Activated naive CD8-positive, alpha-beta T cell treated with anti-CD3 and anti-CD28 coated beads, Interleukin-2, amount 50 U/mL, for 24 hours (primary cell): ENCODE measurements around the gene ZFP36L1.
A peak's percentile ranks its signal among the peaks of the same experiment; 100 is the strongest.

ENCODE experiments used
- ATAC-seq: fragments of 150-1000 bp; cut with Tn5 transposase; one replicate; pipeline ENCODE4 v1.10.0; 2021
- DNase-seq: peaks from one replicate; pipeline ENCODE4 v3.0.0; 2021
- H3K27ac Mint-ChIP-seq: one replicate; pipeline ENCODE4 v1.8.0; 2021; ENCODE audit warnings: mild to moderate bottlenecking, mixed read lengths
- H3K27me3 Mint-ChIP-seq: one replicate; pipeline ENCODE4 v1.8.0; 2021; ENCODE audit warnings: mixed read lengths
- H3K36me3 Mint-ChIP-seq: one replicate; pipeline ENCODE4 v1.8.0; 2021; ENCODE audit warnings: low read depth, mixed read lengths
- H3K4me1 Mint-ChIP-seq: one replicate; pipeline ENCODE4 v1.8.0; 2021; ENCODE audit warnings: mixed read lengths
- H3K4me3 Mint-ChIP-seq: one replicate; pipeline ENCODE4 v1.8.0; 2021; ENCODE audit warnings: mild to moderate bottlenecking, moderate library complexity, mixed read lengths
- H3K9me3 Mint-ChIP-seq: one replicate; pipeline ENCODE4 v1.8.0; 2021; ENCODE audit warnings: mixed read lengths

Gene ZFP36L1

DNA sequence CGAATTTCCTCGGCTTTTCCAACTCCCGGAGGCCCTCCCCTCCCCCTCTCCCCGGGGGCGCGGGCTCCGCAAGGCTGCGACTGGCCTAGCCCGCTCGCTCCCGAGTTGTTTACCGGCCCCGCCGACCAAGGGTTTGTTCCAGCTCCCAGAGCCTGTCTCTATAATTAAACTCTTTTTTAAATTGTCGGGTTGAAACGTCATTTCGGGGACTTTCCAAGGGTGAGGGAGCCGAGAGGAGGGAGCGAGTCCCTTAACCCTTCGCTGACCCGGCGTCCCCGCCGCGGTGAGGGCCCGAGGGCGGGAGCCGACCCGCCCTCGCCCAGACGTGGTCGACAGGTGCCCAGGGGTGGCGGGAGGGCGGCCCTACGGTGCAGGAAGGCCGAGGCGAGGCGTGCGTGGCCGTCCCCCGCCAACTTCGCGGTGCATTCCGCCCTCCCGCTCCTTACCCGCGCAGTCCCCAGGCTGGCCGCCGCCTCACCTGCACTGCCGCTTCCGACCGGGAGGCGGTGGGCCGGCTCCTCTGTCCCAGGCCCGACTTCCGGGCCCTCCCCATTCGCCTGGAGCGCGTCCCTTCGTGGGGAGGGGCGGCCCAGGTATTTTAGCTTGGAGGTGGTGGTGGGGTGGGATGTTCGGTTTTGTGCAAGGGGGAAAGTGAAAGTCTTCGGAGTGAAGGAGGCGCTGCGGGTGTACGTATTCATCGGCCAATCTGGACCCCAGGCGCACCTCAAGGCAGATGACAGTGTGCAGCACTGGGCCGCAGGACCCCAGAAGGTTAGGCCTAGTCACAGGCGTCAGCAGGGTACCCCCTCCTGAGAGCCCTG lies 2.9 kb upstream of the ZFP36L1 start:
- Mint-ChIP-seq H3K4me3 (peak overlapping the region; percentile 92), H3K9me3 (peaks cover 7% of the 10 kb centered on the region), H3K27me3 (peaks cover 3% of the 10 kb centered on the region), H3K27ac (peak overlapping the region; percentile 99), H3K36me3 (peaks cover 27% of the 10 kb centered on the region), H3K4me1 (peaks cover 61% of the 10 kb centered on the region)
- ATAC-seq (peak; percentile 51), DNase-seq (peak; percentile 79)

DNA sequence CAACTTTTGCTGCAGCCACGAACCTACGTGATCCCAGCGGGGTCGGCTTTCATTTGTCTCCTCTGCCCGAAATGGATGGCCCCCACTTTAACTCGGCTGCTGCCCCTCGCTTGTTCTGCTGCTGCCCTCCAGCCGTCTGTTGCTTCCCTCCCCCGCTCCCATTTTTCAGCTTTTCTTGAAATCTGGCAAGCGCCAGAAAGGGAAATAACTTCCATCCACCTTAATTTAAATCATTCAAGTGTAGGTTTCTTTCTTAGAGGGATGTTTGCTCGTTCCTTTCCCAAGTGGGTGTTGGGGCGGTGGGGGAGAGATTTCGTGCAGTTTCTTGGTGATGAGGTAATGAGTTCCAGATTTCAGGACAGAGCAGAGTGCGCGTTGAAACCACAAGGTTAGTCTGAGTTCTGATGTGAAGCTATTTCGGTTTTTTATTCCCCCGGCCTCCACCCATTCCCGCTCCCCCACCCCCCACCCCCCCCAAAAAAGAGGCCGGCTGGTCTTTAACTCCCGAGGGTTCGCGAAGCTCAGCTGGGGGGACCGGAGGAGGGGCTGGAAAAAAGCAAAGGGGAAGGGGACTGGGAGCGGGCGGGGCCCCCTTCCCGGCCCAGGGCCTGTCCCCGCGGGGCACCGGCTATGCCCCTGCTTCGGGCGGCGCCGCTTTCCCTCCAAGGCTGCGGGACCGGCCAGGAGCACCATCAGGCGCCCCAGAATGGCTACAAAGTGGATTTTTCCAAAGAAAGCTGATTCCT lies 2.2 kb upstream of the ZFP36L1 start:
- DNase-seq, result no peak
- Mint-ChIP-seq H3K4me1 (peaks cover 58% of the 10 kb centered on the region), H3K4me3 (peak overlapping the region; percentile 92), H3K27ac (peak overlapping the region; percentile 99), H3K36me3 (peaks cover 35% of the 10 kb centered on the region), H3K27me3 (peaks cover 3% of the 10 kb centered on the region), H3K9me3 (peaks cover 7% of the 10 kb centered on the region)
- ATAC-seq, result no peak

DNA sequence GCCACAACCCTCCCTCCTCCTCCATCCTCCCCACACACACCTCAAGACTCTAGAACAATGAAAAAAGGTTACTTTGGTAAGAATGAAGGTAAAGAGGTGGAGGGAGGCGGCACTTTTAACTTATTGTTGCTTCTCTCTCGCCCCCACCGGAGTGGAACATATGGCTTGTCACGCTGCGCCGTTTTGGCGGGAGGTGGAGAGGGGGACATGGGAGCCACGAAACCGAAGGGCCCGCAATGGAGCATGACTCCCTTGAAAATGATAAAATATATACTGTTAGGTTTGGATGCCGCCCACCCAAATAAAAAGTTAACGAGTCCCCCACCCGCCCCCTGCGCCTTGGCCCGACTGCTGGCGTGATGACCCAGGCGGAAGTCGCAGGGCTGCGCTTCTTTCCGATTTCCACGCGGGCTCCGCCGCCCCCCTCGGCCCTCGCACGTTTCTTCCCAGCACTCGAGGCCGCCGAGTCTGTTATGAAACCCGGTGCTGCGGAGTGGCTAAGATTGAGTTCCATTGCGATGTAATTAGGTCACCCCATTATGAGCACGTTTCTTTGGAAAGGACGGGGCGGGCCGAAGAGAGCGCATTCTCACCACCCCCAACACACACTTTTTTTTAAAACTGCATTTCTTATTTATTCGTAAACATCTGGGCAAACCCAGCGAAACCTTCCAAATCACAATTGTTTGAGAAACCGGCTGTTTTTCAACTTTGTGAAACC lies 1.4 kb upstream of the ZFP36L1 start:
- Mint-ChIP-seq H3K27me3 (peaks cover 3% of the 10 kb centered on the region), H3K9me3 (peaks cover 7% of the 10 kb centered on the region), H3K27ac (peak overlapping the region; percentile 99), H3K36me3 (peaks cover 43% of the 10 kb centered on the region), H3K4me3 (peak overlapping the region; percentile 92), H3K4me1 (peaks cover 57% of the 10 kb centered on the region)
- DNase-seq (peak; percentile 82), ATAC-seq (peak; percentile 4)

DNA sequence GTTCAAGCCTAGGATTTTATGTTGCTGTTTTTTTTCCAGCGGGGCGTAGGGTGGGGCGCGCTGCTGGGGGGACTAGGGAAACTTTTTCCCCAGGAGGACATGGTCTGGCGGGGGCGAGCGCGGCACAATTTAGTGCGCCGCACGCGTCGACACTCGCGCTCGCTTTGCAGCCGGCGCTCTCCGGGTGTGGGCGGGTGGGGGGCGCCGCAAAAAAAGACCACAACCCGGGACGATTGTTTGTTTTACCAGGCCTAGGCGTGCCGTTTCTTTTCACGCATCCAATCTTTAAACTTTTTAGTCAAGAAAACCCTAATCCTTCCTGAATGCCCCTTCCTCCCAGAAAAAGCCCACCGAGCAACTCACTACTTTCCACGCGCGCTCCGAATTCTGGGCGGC lies 865 bp upstream of the ZFP36L1 start:
- Mint-ChIP-seq H3K4me1 (peaks cover 56% of the 10 kb centered on the region), H3K27me3 (peaks cover 3% of the 10 kb centered on the region), H3K27ac (peak overlapping the region; percentile 99)

DNA sequence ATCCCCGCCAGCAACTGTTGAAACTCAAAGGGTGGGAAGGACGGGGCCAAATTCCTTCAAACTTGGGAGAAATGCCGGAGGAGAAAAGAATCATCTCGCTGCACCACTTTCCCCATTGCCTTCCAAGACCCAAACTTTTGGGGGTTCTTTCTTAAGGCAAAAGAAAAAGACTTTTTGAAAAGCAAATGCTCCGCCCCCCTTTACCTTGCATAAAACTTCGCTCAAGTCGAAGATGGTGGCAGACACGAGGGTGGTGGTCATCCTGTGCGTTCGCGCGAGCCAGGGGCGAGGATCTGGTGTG lies 239 bp downstream of the ZFP36L1 start:
- no peak for ATAC-seq
- peaks cover 50% of the 10 kb centered on the region for H3K36me3 Mint-ChIP-seq

More for the DNA sequence above, 865 bp upstream of the ZFP36L1 start:
- DNase-seq, result peak; percentile 65
- ATAC-seq, result no peak
- peaks cover 4% of the 10 kb centered on the region for H3K9me3 Mint-ChIP-seq
- peaks cover 45% of the 10 kb centered on the region for H3K36me3 Mint-ChIP-seq
- peak overlapping the region; percentile 92 for H3K4me3 Mint-ChIP-seq

DNA sequence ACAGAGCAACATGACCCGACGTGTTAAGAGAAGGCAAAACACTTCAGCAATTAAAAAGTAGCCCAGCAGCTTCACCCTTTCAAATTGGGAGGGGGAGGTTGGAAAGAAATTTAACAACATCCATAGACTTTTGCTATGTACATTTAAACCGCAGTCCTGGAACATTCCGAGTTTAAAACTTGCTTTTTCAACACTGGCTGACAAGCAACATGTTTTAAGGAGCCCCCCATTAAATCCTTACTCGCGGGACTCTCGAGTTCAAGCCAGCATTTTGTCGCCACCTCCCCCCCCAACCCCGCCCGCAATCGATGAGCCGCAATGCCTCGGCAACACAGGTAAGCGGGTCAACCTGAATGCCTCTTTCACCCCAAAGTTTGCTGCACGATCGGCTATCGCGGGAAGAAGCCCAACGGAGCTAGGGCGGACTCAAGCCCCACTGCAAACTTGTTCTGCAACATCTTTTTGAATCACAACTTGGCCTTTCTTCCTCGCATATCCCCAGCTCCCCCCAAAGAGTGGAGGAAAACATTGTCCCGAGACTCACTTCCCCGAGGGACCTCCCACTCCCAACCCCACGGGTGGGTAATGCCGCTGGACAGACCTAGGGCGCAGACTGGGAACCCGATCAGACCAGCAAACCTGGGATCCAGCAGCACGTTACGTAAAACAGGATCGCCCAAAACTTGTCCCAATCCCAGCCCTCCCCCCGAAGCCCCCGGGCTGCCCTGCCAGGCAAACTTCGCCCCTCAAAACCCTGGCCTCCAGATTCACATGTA lies 777 bp downstream of the ZFP36L1 start:
- Mint-ChIP-seq H3K36me3 (peaks cover 55% of the 10 kb centered on the region), H3K9me3 (no peaks in the 10 kb centered on the region), H3K4me3 (peak overlapping the region; percentile 92), H3K27ac (peak overlapping the region; percentile 99), H3K4me1 (peaks cover 54% of the 10 kb centered on the region), H3K27me3 (peaks cover 3% of the 10 kb centered on the region)
- no peak for ATAC-seq
- DNase-seq, result no peak

More for the DNA sequence above, 239 bp downstream of the ZFP36L1 start:
- Mint-ChIP-seq H3K9me3 (no peaks in the 10 kb centered on the region), H3K27ac (peak overlapping the region; percentile 99), H3K4me1 (peaks cover 54% of the 10 kb centered on the region), H3K27me3 (peaks cover 3% of the 10 kb centered on the region), H3K4me3 (peak overlapping the region; percentile 92)
- no peak for DNase-seq

DNA sequence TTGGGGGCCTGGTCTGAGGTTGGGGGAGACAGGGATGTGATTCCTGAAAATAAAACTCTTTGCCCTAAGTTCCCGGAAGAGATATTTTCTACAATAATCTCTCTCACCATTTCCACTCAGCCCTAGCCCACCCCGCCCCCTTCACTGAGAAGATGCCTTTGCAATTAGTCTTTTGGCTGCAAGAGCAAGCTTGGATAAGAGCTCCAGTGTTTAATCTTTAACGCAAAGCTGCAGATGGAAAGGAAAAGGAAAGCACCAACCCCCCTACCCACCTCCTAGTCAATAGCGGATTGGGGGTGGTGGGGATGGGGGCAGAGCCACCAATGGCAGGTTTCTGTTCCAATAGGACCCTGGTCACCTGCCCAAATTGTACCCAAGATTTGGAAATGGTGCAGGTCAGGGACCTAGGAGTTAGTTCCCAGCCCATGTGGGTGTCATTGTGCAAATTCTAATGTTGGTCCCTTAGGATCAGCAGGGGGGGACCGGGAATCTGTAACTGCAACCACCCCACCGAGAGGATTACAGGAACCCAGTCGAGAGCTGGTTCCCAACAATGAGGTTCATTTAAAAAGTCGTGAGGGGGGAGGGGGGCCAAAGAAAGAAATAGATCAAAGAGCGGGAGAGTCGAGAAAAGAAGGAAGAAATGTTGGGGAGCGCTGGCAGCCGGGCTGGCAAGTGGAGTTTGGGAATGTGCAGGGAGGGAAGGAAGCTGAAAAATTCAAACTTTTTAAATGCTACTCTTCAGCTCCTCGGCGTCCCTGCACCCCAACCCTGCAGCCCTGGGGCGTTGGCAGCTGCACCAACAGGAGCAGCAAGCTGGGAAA lies 1.6 kb downstream of the ZFP36L1 start:
- Mint-ChIP-seq H3K36me3 (peaks cover 58% of the 10 kb centered on the region), H3K27me3 (peaks cover 3% of the 10 kb centered on the region), H3K27ac (peak overlapping the region; percentile 99), H3K4me3 (peak overlapping the region; percentile 92), H3K4me1 (peaks cover 54% of the 10 kb centered on the region), H3K9me3 (no peaks in the 10 kb centered on the region)
- ATAC-seq (no peak), DNase-seq (no peak)

DNA sequence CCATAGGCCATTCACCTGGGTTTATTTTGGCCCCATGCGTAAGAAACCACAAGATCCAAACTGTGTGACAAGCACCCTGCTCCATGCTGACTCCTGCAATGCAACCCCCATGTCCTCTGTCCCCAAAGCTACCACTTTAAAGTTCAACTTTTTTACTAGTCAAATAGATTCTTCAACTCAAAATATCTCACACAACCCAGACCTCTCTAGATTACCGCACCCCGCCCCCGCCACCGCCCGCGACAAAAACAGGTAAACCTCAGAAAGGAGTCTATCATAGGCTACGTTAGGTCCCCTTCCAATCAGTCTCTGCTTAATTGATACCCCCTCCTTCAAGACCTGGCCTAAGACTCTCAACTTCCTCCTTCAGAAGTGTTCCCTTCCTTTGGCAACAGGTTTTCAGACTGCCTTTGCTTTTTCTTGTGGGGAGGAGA lies 2.2 kb downstream of the ZFP36L1 start:
- DNase-seq (peak; percentile 75), ATAC-seq (peak; percentile 18)
- peak overlapping the region; percentile 92 for H3K4me3 Mint-ChIP-seq
- H3K27ac Mint-ChIP-seq, result peak overlapping the region; percentile 99
- H3K4me1 Mint-ChIP-seq, result peaks cover 57% of the 10 kb centered on the region
- no peaks in the 10 kb centered on the region for H3K9me3 Mint-ChIP-seq
- H3K36me3 Mint-ChIP-seq, result peaks cover 58% of the 10 kb centered on the region
- peaks cover 3% of the 10 kb centered on the region for H3K27me3 Mint-ChIP-seq

DNA sequence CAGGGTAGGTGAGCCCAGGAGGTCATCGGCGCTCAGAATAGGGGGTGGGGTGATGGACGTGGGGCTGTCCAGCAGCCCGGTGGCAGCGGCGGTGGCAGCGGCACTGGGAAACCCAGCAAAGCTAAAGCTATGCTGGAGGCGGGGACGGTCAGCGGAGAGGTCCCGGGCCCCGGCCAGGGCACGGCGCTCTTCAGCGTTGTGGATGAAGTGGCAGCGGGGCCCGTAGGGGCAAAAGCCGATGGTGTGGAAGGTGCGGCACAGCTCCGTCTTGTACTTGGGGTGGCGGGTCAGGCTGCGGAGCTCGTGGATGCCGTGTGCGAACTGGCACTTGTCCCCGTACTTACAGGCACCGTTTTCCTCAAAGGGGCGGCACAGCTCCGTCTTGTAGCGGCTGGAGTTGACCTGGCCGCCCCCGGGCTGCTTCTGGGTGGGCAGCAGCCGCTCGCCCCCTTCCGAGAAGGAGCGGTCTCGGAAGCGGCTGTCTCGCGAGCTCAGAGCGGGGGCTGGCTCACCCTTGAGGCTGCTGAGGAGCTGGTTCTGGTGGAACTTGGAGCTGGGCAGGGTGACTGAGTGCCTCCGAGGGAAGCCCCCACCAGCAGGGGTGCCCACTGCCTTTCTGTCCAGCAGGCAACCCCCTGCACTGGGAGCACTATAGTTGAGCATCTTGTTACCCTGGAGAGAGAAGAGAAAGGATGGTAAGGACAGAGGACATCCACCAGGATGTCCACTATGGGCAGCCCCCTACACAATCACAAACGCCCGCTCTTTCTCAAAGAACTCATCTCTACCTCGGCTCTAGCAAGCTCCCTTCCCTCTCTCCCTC lies 2.8 kb downstream of the ZFP36L1 start:
- Mint-ChIP-seq H3K4me1 (peaks cover 63% of the 10 kb centered on the region), H3K27ac (peak overlapping the region; percentile 99), H3K36me3 (peaks cover 58% of the 10 kb centered on the region), H3K9me3 (no peaks in the 10 kb centered on the region), H3K4me3 (peak overlapping the region; percentile 92), H3K27me3 (peaks cover 3% of the 10 kb centered on the region)
- no peak for ATAC-seq
- DNase-seq, result no peak

DNA sequence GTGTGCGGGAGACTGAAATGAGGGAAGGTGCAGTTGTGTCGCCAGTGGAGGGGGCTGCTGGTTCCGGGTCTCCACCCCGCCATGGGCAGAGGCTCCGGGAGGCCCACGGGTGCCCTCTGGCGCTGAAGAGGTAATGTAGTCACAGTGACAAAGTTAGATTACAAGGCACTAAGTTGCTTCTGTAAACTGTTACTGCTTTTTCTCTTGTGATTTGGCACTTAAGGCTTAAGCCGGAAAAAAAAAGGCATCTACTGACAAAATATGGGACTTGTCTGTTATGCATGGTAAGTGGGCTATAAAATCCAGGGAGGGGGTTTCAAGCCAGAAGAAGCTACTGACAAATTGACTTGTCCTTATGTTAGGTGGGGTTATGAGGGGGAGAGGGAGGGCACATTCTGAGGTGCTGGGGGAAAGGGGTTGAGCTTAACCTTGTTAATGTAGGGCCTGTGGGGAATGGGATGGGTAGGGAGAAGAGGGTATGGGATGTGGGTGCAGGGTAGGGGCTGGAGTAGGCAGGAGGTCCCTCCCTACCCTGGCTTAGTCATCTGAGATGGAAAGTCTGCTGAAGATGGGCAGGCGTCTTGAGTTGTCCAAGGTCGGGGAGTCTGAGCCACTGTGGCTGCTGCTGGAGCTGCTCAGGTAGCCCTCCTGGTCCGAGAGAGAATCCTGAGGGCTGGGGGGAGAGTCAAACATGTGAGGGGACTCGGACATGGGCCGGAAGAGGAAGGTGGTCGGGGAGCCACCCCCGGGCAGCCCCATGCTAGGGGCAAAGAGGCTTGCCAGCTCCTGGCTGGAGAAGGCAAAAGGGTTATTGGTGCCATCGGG lies 3.7 kb downstream of the ZFP36L1 start:
- ATAC-seq, result peak; percentile 47
- peaks cover 58% of the 10 kb centered on the region for H3K36me3 Mint-ChIP-seq
- no peaks in the 10 kb centered on the region for H3K9me3 Mint-ChIP-seq

DNA sequence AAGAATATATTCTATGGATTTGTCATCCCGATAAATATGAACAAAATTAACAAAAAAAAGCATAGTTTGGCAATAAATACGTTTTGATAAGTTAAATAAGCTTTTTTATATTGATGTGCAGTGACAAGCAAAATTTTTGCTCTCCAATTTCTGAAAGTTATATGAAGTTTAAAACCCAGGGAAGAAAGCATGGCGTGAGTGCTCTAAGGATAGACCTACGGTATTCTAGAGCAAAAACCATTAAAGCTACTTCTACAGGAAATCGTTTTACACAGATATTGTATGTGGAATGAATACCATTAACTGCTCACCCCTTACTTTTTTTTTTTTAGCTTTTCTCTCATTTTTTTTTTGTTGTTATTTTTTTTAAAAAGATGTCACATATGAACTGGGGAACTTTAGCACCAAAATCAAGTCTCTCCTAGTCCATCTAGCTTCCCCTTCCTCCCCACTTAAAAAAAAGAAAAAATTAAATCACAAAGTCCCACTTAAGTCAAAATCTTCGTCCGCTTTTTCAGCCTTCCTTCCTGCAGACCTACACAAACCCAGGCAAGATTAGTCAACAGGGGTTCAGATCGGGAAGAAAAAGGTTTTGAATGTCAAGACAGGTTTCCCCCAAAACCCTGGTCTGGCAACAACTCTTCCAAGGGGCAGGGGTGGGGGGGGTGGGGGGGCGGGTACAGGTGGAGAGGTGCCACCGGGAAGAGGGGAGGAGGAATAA lies 4.4 kb downstream of the ZFP36L1 start:
- H3K36me3 Mint-ChIP-seq, result peaks cover 58% of the 10 kb centered on the region
- DNase-seq (no peak), ATAC-seq (no peak)
- peak overlapping the region; percentile 99 for H3K27ac Mint-ChIP-seq
- no peaks in the 10 kb centered on the region for H3K9me3 Mint-ChIP-seq
- peaks cover 2% of the 10 kb centered on the region for H3K27me3 Mint-ChIP-seq
- peak overlapping the region; percentile 92 for H3K4me3 Mint-ChIP-seq
- H3K4me1 Mint-ChIP-seq, result peaks cover 60% of the 10 kb centered on the region

More for the DNA sequence above, 3.7 kb downstream of the ZFP36L1 start:
- H3K4me1 Mint-ChIP-seq, result peaks cover 63% of the 10 kb centered on the region
- peak overlapping the region; percentile 99 for H3K27ac Mint-ChIP-seq
- peaks cover 3% of the 10 kb centered on the region for H3K27me3 Mint-ChIP-seq
- H3K4me3 Mint-ChIP-seq, result peak overlapping the region; percentile 92
- DNase-seq, result peak; percentile 86
